Measurements from ENCODE around the gene PTPRZ1.

PTPRZ1 gene

DNA sequence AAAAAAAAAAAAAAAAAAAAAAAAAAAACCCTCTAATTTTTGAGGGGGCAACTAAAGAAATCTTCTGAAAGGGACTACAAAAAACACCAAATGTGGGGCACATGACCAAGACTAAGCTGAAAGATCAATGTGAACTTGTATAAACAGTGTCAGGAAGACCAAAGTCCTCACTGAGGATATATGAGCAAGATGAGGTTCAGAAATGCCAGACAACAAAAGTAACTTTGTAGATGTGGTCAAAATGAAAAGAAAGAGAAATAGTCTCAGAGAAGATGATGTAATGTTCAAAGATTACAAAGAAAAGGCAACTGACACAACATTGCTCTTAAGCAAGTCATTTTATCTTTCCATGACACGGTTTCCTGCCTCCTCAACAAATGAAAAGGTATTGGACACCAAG, 48.7 kb upstream of the PTPRZ1 start:
- no peak for TF ChIP-seq ZNF521 (tag by site-specific recombination; IDR thresholded peaks at IDR 0.05)
- TF ChIP-seq ZNF473 (tag by site-specific recombination; IDR thresholded peaks at IDR 0.05): no peak
- TF ChIP-seq, protein P1, sequence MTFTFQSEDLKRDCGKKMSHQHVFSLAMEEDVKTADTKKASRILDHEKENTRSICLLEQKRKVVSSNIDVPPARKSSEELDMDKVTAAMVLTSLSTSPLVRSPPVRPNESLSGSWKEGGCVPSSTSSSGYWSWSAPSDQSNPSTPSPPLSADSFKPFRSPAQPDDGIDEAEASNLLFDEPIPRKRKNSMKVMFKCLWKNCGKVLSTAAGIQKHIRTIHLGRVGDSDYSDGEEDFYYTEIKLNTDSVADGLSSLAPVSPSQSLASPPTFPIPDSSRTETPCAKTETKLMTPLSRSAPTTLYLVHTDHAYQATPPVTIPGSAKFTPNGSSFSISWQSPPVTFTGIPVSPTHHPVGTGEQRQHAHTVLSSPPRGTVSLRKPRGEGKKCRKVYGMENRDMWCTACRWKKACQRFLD (tag by site-specific recombination; IDR thresholded peaks at IDR 0.05): no peak
- TF ChIP-seq ZBTB8A (tag by site-specific recombination; IDR thresholded peaks at IDR 0.05): no peak
- TF ChIP-seq, protein P2, sequence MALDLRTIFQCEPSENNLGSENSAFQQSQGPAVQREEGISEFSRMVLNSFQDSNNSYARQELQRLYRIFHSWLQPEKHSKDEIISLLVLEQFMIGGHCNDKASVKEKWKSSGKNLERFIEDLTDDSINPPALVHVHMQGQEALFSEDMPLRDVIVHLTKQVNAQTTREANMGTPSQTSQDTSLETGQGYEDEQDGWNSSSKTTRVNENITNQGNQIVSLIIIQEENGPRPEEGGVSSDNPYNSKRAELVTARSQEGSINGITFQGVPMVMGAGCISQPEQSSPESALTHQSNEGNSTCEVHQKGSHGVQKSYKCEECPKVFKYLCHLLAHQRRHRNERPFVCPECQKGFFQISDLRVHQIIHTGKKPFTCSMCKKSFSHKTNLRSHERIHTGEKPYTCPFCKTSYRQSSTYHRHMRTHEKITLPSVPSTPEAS (tag by site-specific recombination; IDR thresholded peaks at IDR 0.05): no peak
- TF ChIP-seq, protein P3, sequence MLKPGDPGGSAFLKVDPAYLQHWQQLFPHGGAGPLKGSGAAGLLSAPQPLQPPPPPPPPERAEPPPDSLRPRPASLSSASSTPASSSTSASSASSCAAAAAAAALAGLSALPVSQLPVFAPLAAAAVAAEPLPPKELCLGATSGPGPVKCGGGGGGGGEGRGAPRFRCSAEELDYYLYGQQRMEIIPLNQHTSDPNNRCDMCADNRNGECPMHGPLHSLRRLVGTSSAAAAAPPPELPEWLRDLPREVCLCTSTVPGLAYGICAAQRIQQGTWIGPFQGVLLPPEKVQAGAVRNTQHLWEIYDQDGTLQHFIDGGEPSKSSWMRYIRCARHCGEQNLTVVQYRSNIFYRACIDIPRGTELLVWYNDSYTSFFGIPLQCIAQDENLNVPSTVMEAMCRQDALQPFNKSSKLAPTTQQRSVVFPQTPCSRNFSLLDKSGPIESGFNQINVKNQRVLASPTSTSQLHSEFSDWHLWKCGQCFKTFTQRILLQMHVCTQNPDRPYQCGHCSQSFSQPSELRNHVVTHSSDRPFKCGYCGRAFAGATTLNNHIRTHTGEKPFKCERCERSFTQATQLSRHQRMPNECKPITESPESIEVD (tag by site-specific recombination; IDR thresholded peaks at IDR 0.05): no peak
- no peak for TF ChIP-seq ZFP37 (tag by site-specific recombination; IDR thresholded peaks at IDR 0.05)
- no peak for TF ChIP-seq ZNF266 (tag by site-specific recombination; IDR thresholded peaks at IDR 0.05; ENCODE audit: low read depth)
- TF ChIP-seq ZNF626 (tag by site-specific recombination; IDR thresholded peaks at IDR 0.05): no peak
- TF ChIP-seq, protein P4, sequence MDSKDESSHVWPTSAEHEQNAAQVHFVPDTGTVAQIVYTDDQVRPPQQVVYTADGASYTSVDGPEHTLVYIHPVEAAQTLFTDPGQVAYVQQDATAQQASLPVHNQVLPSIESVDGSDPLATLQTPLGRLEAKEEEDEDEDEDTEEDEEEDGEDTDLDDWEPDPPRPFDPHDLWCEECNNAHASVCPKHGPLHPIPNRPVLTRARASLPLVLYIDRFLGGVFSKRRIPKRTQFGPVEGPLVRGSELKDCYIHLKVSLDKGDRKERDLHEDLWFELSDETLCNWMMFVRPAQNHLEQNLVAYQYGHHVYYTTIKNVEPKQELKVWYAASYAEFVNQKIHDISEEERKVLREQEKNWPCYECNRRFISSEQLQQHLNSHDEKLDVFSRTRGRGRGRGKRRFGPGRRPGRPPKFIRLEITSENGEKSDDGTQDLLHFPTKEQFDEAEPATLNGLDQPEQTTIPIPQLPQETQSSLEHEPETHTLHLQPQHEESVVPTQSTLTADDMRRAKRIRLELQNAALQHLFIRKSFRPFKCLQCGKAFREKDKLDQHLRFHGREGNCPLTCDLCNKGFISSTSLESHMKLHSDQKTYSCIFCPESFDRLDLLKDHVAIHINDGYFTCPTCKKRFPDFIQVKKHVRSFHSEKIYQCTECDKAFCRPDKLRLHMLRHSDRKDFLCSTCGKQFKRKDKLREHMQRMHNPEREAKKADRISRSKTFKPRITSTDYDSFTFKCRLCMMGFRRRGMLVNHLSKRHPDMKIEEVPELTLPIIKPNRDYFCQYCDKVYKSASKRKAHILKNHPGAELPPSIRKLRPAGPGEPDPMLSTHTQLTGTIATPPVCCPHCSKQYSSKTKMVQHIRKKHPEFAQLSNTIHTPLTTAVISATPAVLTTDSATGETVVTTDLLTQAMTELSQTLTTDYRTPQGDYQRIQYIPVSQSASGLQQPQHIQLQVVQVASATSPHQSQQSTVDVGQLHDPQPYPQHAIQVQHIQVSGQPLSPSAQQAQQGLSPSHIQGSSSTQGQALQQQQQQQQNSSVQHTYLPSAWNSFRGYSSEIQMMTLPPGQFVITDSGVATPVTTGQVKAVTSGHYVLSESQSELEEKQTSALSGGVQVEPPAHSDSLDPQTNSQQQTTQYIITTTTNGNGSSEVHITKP (tag by site-specific recombination; IDR thresholded peaks at IDR 0.05): no peak
- TF ChIP-seq ZFP41 (tag by site-specific recombination; IDR thresholded peaks at IDR 0.05; ENCODE audit: borderline replicate concordance): no peak
- no peak for TF ChIP-seq ZFP3 (tag by site-specific recombination; IDR thresholded peaks at IDR 0.05; ENCODE audit: low read depth)
- no peak for TF ChIP-seq ZNF701 (tag by site-specific recombination; IDR thresholded peaks at IDR 0.05)
- no peak for TF ChIP-seq ZNF37A (tag by site-specific recombination; IDR thresholded peaks at IDR 0.05)
- no peak for TF ChIP-seq ZSCAN23 (tag by site-specific recombination; IDR thresholded peaks at IDR 0.05)
- TF ChIP-seq ZNF558 (tag by site-specific recombination; IDR thresholded peaks at IDR 0.05): no peak
- TF ChIP-seq, protein P5, sequence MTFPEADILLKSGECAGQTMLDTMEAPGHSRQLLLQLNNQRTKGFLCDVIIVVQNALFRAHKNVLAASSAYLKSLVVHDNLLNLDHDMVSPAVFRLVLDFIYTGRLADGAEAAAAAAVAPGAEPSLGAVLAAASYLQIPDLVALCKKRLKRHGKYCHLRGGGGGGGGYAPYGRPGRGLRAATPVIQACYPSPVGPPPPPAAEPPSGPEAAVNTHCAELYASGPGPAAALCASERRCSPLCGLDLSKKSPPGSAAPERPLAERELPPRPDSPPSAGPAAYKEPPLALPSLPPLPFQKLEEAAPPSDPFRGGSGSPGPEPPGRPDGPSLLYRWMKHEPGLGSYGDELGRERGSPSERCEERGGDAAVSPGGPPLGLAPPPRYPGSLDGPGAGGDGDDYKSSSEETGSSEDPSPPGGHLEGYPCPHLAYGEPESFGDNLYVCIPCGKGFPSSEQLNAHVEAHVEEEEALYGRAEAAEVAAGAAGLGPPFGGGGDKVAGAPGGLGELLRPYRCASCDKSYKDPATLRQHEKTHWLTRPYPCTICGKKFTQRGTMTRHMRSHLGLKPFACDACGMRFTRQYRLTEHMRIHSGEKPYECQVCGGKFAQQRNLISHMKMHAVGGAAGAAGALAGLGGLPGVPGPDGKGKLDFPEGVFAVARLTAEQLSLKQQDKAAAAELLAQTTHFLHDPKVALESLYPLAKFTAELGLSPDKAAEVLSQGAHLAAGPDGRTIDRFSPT (tag by site-specific recombination; IDR thresholded peaks at IDR 0.05): no peak
- Histone ChIP-seq H3K36me3 (ENCODE audit: control insufficient read depth in 2 of 2, insufficient read depth in 1 of 2, low read length in 2 of 2) (no peaks in the 10 kb centered on the region), H3K4me3 (ENCODE audit: low read depth, low read length) (no peak overlapping the region), H3K27ac (ENCODE audit: extremely low read depth, low read depth, low read length) (no peak overlapping the region), H3K9me3 (ENCODE audit: control insufficient read depth, insufficient read depth, low read depth, low read length) (no peaks in the 10 kb centered on the region), H3K4me1 (ENCODE audit: control insufficient read depth, insufficient read depth, low read length) (no peaks in the 10 kb centered on the region)
- CTCF ChIA-PET: interaction anchor here (1.3 kb wide), 1 partner anchor 168 kb away, joined by 3 read pairs; no protein-coding TSS in a partner anchor
- POLR2A ChIA-PET: no interaction called here
